GM12892 (cell line): Measurements from ENCODE around the gene KIF24.

ENCODE experiments used
- POLR2A ChIP-seq: IDR thresholded peaks from 2 replicates; pipeline ENCODE4 v1.6.1; 2011; ENCODE audit warnings: low read depth, low read length, control low read depth
- POLR2AphosphoS5 ChIP-seq: IDR thresholded peaks from 2 replicates; pipeline ENCODE4 v1.6.1; 2011; ENCODE audit warnings: low read depth, low read length, control low read depth

- no peak for TF ChIP-seq POLR2AphosphoS5
- TF ChIP-seq POLR2A = no peak
Measured at GRCh38 chr9:34331196-34331595, 2.1 kb upstream of the KIF24 start.
